ENCODE data around the gene GNG2. TPM values are rescaled to one million over a fixed set of nuclear protein-coding genes. Genes with fewer than 3 reads are reported as not detected.

The GNG2 gene
- total and polyA plus RNA-seq, 2 of the 8 experiments (the other 6 are each of a cell fraction or from before 2014, with no cell fraction given) = 8.2 to 17.9 TPM

DNA sequence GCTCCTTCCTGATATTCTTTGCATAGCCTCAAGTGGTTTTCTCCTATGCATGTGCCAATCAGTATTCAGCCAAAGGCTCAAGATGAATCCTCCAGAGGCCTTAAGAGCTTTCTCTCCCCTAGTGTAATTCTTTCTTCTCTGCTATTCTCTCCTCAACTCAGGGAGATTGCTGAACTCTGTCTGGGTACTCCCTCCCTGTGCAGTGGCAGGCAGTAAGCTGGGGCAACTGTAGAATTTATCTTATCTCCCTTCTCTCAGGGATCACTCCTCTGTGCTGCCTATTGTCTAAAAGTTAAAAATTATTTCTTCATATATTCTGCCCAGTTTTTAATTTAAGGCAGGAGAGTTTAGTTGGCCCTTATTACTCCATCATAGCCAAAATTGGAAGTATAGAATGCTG lies 100.5 kb downstream of the GNG2 start:
- Histone ChIP-seq H3K79me1 (ENCODE audit: low read depth, low read length) (no peaks in the 10 kb centered on the region), H3K4ac (replicated peaks; ENCODE audit: insufficient read length, low read depth, low read length) (no peak overlapping the region), H3K4me1 (replicated peaks in 1 of 4; ENCODE audit: control insufficient read depth in 3 of 4, insufficient read depth in 4 of 4, low read length in 3 of 4) (peaks cover 0 to 2% (median 0%) of the 10 kb centered on the region in 4 experiments; a peak in 1 of 7 replicates), H4K91ac (replicated peaks; ENCODE audit: insufficient read length, low read length) (no peak overlapping the region), H3K4me3 (ENCODE audit: extremely low read depth in 1 of 4, insufficient read depth in 2 of 4, low read depth in 3 of 4, low read length in 4 of 4) (no peak overlapping the region), H2AFZ (ENCODE audit: low read length) (no peak overlapping the region), H3K23ac (ENCODE audit: insufficient read length) (no peak overlapping the region), H3K9ac (replicated peaks in 1 of 4; ENCODE audit: extremely low read depth in 1 of 4, low read depth in 3 of 4, low read length in 3 of 4) (no peak overlapping the region), H2AK5ac (ENCODE audit: low read depth, low read length) (no peak overlapping the region), H3K79me2 (ENCODE audit: control insufficient read depth in 1 of 2, insufficient read depth in 2 of 2, low read length in 2 of 2) (no peaks in the 10 kb centered on the region), H3K56ac (replicated peaks; ENCODE audit: insufficient read length, low read depth, low read length) (no peak overlapping the region), H2BK5ac (ENCODE audit: low read depth, low read length) (no peak overlapping the region), H2BK12ac (ENCODE audit: low read depth, low read length) (no peak overlapping the region), H3K23me2 (ENCODE audit: low read depth, low read length) (no peaks in the 10 kb centered on the region; the same call in 1 of the 2 replicates), H3K14ac (ENCODE audit: insufficient read length) (no peak overlapping the region), H2BK20ac (ENCODE audit: low read length) (no peak overlapping the region), H3K27ac (ENCODE audit: low read depth, low read length) (no peak overlapping the region), H2BK120ac (replicated peaks; ENCODE audit: low read depth, low read length) (no peak overlapping the region), H4K5ac (ENCODE audit: insufficient read length, low read depth, low read length) (no peak overlapping the region), H3K27me3 (replicated peaks in 1 of 4; ENCODE audit: control insufficient read depth in 3 of 4, extremely low read depth in 1 of 4, insufficient read depth in 3 of 4, low read length in 3 of 4) (no peaks in the 10 kb centered on the region), H4K20me1 (replicated peaks in 1 of 2; ENCODE audit: control insufficient read depth in 1 of 2, insufficient read depth in 2 of 2, low read length in 2 of 2) (no peaks in the 10 kb centered on the region), H3K36me3 (ENCODE audit: control insufficient read depth in 2 of 4, insufficient read depth in 4 of 4, low read length in 3 of 4) (peaks cover 0 to 2% (median 0%) of the 10 kb centered on the region in 4 experiments; a peak in 1 of 8 replicates), H3K9me3 (ENCODE audit: insufficient read depth in 2 of 2, low read depth in 1 of 2, low read length in 1 of 2) (peaks cover 12 to 13% of the 10 kb centered on the region in 2 experiments; a peak in 2 of 4 replicates), H2BK15ac (ENCODE audit: low read length) (no peak overlapping the region), H3K18ac (ENCODE audit: extremely low read depth, low read length) (no peak overlapping the region), H4K8ac (ENCODE audit: extremely low read depth, insufficient read depth, low read length) (no peak overlapping the region), H3K4me2 (ENCODE audit: insufficient read depth in 1 of 2, low read depth in 2 of 2, low read length in 2 of 2) (no peak overlapping the region)
- DNase-seq (ENCODE audit: low read depth in 1 of 2, low spot score in 2 of 2) (no peak), FAIRE-seq (no peak)
- CTCF ChIA-PET (ENCODE audit: partially characterized antibody) = no interaction called here
- POLR2A ChIA-PET (ENCODE audit: partially characterized antibody) = no interaction called here
- no peak for TF ChIP-seq TEAD4 (IDR thresholded peaks at IDR 0.05; ENCODE audit: low read depth, low read length)
